ENCODE data around the gene MARK3. TPM values are rescaled to one million over a fixed set of nuclear protein-coding genes. Genes with fewer than 3 reads are reported as not detected.

Gene MARK3
- total RNA-seq, 1 donor from 2014 or later: 104 TPM

DNA sequence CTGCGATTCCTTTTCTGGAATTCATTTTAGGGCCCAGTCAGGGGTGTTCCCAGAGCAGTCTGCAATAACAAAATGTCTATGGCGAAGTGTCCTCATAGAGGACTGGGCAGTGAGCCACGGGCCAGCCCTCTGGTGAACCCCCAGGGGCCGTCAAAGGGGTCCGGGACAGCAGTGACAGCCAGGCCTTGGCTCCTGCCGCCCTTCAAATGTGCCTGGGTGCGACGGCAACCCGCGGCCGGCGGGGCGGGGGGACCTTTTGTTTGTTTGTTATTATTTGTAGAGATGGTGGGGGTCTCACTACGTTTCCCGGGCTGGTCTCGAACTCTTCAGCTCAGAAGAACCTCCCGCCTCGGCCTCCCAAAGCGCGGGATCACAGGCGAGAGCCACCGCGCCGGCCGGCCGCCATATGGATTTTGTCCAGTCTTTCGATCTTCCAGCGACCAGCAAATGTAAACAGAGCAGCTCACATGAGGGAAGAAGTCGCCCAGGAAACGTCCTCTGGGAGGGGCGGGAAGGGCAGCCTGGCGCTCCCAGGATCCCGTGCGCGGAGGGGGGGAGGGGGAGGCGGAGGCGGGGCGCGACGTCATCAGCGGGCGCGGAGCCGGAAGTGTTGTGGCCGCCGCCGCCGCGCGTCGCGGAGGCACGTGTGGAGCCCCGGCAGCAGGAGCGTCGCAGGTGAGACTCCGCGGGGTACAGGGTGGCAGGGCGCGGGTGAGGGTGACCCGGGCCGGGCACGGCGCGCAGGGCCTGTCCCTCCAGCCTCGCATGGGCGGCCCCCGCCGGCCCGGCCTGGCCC, 143.6 kb downstream of the MARK3 start, which contains the start of gene TRMT61A:
TRMT61A (plus strand) TSS at position 610 of the 796 bp plus-strand sequence. CDS start 783 bp downstream, outside the sequence.
- intact Hi-C loops (cut with DNase I): no loop called here
- peak; percentile 93 for DNase-seq (ENCODE audit: low spot score)
- ATAC-seq: peak; percentile 93

DNA sequence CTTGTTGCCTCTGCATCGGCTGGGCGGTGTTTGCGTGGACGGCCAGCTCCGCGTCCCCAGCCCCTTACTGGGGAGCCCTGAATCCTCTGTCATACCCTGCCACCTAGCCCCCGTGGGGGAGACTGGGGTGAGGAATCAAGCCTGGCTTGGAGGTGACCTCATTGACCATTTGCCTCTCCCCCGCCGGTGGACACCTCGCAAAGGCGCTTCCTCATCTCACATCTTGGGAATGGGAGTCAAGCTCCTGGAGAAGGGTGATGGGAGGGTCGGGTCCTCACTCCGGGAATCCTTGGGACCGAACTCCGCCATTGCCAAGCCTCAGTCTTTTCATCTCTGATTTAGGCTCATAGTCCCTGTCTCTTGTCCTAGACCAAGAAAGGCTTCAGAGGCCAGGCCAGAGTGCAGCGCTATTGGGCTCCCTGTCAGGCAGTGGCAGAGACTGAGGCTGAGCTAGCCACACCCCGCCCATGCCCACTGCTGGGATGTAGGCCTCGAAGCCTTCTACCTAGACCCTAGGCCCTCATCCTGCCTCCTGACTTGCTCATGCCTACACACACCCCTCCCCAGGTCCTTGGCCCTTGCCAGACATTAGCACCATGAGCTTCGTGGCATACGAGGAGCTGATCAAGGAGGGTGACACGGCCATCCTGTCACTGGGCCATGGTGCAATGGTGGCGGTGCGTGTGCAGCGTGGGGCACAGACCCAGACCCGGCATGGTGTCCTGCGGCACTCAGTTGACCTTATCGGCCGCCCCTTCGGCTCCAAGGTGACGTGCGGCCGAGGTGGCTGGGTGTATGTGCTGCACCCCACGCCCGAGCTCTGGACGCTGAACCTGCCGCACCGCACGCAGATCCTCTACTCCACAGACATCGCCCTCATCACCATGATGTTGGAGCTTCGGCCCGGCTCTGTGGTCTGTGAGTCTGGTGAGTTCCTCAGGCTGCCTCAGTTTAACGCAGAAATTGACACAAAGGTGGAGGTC, 144.5 kb downstream of the MARK3 start:
- ATAC-seq: no peak
- intact Hi-C loops (cut with DNase I): no loop called here
- DNase-seq (ENCODE audit: low spot score): no peak

DNA sequence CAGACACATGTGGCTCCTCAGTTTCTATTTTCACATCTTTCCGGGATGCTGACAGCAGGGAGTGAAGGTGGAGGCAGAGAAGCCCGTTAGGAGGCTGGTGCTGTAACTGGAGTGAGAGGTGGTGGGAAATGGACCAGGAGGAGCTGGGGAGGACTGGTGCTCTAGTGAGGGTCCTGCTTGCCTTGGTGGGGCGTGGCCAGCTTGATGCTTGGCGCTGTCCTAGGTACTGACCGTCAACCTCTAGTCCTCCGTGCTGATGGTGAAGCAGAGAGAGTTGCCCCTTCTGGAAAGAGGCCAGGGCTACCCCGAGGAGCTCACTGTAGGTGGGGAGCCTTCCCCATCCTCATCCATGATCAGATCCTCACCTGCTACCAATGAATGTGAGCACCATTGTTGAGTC, 145.2 kb downstream of the MARK3 start:
- intact Hi-C loops (cut with DNase I): no loop called here
- ATAC-seq (no peak), DNase-seq (ENCODE audit: low spot score) (no peak)

DNA sequence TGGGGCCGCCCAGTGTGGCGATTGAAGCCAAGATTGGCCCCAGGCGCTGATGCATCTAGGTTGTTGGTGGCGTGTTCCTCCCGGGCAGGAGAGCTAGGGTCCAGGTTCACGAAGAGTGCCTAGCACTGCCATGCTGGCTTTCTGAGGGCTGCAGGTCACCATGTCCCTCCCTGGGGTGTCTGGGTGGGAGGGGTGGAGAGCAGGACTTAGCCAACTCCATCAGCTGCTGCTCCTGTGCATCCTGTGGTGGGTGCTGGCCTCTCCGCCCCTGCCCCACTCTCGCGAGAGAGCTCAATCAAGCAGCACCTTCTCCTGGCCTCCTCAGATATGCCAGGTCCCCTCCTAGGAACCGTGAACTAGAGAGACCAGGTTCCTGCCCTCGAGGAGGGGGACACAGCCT, 145.6 kb downstream of the MARK3 start:
- DNase-seq (ENCODE audit: low spot score): no peak

DNA sequence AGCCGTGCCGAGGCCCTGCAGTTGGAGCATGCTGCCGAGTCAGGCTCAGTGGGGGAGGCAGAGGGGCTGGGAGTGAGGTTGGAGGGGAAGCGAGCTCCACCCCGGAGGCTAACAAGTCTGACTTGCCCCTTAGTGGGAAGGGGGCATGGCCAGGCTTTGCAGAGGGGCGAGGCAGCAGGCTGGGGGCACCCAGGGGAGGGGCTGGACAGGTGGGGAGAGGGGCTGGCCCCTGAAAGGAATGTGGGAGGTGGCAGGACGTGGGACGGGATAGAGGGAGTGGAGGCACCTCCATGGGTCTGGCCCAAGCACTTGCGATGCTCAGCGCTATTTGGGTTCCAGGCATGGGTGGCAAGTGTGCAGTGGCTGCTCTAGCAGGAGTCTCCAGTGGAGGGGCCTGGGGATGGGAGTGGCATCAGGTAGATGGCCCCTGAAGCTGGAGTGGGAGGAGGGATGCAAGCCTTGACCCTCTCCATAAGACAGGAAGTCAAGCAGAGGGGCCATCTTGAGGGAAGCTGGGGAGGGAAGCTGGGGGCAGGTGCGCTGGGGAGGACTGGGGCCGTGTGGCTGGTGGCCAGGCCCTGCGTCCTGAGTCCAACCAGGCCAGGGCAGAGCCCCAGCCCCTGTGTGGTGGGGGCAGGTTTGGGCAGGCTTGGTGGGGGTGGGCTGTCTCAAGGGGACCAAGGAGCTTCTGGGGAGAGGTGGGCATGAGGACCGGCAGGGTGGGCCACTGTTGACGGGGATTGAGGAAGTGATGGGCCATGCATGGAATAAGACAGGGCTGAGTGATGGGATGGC, 146.4 kb downstream of the MARK3 start:
- ATAC-seq (no peak), DNase-seq (ENCODE audit: low spot score) (no peak)
- intact Hi-C loops (cut with DNase I): no loop called here

More for the DNA sequence above, 145.6 kb downstream of the MARK3 start:
- ATAC-seq: no peak
- intact Hi-C loops (cut with DNase I): no loop called here

DNA sequence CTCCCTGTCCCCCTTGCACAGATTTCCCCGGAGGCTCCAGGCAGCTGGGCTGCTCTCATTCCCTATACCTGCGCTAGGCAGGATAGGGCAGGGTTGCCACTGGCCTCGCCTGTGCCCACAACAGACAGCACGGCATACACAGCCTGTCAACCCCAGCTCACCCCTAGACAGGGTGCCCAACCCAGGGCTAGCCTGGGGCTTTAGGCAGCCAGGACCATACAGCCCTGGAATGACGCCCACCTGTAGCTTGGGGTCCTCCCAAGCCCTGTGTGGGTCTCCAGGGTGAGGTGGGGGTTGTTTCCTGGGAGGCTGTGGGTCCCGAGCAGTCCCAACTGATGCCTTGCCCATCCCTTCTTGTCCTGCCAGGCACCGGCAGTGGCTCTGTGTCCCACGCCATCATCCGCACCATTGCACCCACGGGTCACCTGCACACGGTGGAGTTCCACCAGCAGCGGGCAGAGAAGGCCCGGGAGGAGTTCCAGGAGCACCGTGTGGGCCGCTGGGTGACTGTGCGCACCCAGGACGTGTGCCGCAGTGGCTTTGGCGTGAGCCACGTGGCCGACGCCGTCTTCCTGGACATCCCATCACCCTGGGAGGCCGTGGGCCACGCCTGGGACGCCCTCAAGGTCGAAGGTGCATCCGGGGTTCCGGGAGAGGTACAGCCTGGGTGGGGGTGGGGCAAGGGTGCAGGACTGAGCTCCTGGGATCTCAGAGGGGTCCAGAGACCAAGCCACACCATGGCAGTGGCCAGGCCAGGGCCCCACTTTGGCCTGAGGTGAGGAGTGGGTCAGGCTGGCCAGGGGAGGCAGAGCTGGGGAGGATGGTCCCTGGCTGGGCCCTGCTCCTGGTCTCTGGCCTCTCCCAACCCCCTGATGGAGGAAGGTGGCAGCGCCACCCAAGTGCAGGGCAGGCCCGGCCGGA, 147.3 kb downstream of the MARK3 start:
- intact Hi-C loops (cut with DNase I): no loop called here
- DNase-seq (ENCODE audit: low spot score) (no peak), ATAC-seq (no peak)

DNA sequence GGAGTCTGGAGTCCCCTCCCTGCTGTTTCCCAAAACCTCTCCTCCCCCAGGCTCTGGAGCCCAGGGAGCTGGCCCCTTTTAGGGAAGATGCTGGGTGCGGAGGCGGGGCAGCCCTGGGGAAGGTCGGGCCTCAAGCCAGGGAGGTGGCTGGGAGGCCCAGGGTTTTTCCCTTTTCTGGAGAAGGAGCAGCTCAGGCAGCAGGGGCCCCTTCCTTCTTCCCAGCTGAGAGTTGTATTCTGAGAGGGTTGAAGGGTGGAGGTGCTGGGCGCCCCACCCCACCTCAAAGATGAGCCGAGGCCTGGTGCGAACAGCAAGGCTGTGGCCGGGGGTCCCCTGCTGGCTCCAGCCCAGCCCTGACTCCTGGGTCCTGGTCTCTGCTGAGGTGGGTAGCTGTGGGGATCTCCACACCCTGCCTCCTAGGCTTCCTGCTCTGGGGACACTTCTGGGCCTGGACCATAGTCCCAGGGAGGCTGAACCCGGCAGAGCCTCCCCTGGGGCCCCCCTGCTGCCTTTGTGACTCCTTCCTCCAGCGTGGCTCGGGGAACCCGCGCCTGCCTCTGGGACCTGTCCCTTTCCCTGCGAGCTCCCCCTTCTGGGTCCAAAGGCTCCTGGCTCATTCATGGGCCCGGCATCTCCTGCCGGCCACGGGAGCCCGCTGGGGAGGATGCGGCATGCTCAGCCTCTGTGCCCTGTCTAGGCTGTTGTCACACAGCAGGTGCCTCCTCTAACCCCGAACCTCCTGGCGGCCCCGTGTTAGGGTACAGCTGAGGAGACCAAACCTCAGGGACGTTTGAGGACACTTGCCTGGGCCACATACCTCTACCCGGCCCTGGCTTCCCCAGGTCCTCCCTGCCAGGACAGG, 148.2 kb downstream of the MARK3 start:
- ATAC-seq (no peak), DNase-seq (ENCODE audit: low spot score) (no peak)
- intact Hi-C loops (cut with DNase I): no loop called here

DNA sequence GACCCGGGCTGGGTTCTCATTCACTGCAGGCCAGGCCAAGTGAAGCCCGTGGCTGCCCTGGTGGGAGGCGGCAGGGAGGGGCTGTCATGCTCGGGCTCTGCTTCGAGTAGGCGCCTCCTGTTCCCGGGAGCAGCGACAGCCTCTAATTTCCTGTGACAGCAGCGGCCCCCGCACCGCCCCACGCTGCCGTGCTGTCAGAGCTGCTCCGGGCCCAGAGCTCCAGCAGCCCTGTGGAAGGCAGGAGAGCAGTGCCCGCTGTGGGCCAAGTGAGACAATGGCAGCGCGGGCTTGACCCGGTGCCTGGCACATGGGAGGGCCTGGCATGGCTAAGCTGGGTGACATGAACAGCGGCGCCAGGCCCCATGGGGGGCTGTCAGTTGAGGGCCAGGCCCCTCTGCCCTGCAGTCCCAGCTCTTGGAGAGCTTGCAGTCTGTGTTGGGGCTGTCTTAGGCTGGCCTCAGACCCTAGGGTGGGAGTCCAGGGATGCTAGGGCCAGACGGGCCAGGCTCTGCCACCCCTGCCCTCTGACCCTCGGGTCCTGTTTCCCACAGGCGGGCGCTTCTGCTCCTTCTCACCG, 148.9 kb downstream of the MARK3 start:
- intact Hi-C loops (cut with DNase I): no loop called here
- DNase-seq (ENCODE audit: low spot score) (no peak), ATAC-seq (no peak)

DNA sequence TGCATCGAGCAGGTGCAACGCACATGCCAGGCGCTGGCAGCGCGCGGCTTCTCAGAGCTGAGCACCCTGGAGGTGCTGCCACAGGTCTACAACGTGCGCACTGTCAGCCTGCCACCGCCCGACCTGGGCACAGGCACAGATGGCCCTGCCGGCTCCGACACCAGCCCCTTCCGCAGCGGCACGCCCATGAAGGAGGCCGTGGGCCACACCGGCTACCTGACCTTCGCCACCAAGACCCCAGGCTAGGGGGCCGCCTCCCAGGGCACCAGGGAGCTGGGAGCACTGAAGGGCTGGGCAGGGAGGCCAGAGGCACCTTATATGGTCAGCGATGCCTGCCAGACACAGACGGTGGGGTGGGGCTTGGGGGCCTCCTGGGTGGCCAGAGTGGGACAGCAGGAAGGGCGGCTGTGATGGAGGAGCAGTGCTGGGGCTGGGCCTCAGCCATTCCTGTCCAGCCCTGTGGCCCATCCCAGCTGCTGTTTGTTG, 149.4 kb downstream of the MARK3 start:
- DNase-seq (ENCODE audit: low spot score) (no peak), ATAC-seq (peak; percentile 32)
- intact Hi-C loops (cut with DNase I): no loop called here

DNA sequence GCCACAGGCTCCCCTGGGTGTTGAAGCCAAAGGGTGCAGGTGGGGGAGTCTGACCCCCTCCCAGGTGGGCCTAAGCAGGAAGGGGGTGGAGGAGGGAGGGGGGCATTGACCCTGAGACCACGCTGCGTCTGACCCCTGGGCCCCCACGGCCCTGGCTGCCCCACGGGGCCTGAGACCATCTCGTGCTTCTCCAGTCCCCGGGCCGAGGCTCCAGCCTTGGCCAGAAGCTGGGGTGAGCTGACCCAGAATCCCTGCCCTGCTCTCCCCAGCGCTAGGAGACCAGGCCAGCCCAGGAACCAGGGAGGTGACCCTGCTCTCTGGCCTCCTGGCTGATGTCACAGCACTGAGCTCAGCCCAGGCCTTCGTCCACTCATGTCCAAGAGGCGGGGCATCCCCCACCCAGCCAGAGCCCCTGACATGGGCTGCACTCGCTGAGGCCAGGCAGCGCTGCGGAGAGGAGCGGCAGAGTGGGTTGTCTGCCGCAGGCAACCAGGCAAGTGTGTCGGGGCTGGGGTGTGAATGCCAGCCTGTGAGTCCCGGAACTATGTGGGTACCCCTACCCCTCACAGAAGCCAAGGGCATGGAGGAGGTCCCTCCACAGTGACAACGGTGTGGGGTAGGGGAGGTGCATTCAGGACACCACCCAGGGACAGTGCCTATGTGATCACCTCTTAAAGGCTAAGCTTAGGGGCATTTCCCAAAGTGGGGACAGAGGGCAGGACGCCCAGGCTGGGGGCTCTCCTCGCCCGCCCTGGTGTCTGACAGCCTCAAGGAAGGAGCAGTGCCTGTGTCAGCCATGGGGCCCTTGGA, 150.1 kb downstream of the MARK3 start:
- DNase-seq (ENCODE audit: low spot score) (no peak), ATAC-seq (peak; percentile 56)
- intact Hi-C loops (cut with DNase I): no loop called here

DNA sequence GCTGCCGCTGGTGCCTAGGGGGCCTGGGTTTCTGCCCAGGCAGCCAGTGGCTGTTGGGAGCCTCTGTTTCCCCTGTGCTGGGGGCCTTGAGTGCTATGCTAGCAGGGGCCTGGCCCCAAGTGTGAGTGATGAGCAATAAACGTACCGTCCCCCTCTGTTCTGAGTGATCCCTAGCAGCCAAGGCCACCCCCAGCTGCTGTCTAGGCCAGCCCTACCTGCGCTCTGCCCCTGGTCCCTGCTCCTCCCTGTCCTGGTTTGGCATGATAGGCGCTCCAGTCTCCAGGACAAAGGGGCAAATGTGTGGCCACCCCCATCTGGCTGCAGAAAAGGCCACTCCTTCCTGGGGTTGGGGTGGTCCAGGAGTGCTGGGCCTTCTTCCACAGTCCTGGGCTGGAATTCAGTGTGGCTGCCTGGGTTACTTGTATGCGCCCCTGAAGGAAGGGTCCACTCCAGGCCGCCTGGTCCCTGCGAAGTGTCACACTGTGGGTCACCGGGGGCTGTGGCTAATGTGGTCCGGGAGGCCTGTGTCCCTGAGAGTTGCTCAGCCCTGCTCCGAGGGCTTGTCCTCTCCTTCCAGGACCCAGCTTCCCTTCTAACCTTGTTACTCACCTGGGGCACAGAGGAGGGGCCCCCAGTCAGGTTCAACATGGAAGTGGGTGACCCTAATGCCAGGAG, 150.8 kb downstream of the MARK3 start:
- DNase-seq (ENCODE audit: low spot score): no peak
- no peak for ATAC-seq
- intact Hi-C loops (cut with DNase I): no loop called here

DNA sequence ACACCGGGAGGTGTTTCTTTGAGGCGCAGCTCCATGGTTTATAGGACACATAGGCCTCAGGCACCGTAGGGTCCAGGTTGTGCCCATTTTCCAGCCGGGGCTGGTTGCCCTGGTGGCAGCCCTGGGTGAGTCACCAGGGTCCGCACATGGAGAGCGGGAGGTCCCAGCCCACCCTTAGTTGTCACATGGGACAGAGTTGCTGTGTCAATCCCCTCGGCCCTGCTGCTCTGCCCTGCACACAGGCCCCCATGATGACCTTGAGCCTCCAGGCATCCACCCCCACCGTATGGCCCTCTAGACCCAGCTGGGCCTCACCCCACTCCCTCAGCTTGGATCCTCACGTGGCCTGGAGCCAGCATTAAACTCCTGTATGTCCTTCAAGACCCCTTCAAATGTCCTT, 151.5 kb downstream of the MARK3 start:
- DNase-seq (ENCODE audit: low spot score) (no peak), ATAC-seq (no peak)
- intact Hi-C loops (cut with DNase I): no loop called here

DNA sequence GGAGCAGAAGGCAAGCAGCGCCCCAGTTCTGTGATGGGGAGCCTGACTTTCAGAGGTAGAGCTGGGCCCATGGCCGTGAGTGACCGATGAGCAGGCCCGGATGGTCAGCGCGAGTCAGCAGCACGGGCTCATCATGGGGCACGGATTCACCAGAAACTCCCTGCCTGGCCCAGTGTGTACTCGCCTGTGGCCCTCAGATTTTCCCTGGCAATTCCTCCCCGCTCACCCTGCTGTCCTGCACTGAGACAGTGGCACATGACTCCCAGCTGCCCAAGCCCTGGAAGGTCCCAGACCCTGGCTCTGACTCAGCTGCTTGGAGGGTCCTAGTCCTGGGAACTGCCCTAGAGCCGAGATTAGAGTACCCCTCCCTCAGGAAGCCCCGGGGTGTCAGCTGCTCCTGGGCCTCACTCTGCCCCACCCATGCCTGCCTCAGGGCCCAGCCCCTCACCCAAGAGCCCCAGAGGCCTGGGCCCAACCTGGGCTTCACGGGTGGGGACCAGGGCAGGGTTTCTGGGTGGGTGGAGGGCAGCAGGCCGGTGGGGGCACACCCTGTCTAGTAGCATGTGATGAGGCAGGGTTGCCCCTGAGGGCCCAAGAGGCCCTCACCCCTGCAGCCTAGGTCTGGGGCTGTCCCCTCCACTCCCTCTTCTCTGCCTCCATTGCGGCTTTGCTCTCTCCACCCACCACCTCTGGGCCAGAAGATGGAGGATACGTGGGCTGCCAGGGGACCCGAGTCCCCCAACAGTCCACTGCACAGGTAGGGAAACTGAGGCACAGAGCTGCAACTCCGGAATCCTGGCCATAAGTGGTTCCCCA, 152.2 kb downstream of the MARK3 start:
- no peak for DNase-seq (ENCODE audit: low spot score)
- no peak for ATAC-seq
- intact Hi-C loops (cut with DNase I): no loop called here

DNA sequence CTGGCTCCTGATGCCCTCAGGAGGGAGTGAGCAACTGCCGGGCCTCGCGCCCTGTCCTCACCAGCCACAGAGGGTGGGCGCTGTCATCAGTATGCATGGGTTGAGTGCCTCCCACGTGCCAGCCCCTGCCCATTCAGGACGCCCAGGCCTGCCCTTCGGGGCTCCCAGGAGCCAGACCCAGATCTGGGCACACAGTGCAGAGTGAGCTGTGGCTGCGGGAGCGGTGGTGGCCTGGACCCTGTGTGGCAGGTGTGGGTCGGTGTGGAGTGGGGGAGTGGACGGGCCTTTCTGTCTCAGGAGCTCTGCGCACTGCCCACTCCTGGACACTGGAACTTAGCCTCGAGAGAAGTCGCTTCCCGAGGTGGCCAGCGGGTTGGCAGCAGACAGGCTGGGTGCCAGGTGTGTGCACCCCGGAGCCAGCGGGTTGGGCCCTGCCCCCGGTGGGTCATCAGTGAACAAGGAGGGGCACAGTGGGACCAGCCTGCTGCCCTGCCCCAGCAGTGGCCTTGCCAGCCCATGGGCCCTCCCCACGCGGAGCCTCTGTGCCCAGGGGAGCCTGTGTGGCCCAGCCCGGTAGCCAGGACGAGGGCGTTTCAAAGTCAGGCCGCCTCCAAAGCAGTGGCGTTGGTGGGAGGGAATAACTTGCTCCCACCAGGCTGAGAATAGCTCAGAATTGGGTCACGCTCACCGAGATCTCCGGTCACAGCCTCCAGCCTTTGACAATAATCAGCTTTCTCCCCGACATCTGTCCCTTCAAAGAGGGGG, 153.3 kb downstream of the MARK3 start:
- intact Hi-C loops (cut with DNase I): no loop called here
- DNase-seq (ENCODE audit: low spot score) (no peak), ATAC-seq (no peak)

All from sciatic nerve (tissue), 2 donors.